Forelimb muscle (tissue), 1 donor: Measurements from ENCODE around the gene LGMN. TPM values are rescaled to one million over a fixed set of nuclear protein-coding genes. Genes with fewer than 3 reads are reported as not detected.
"Not testable (repeated sequence)": the region's sequence is repeated elsewhere in the genome, so short reads cannot be mapped to it uniquely, and the experiment has no call there.

Source experiments
- DNase-seq: peaks from one replicate; pipeline ENCODE4 v3.0.0-alpha.2; 2013; ENCODE audit warnings: low read depth
- polyA plus RNA-seq: library from polyadenylated mRNA; unstranded; fragments of 120-200 nt; gene quantifications from one replicate; pipeline ENCODE4 v1.2.1, GENCODE V29; 2013; ENCODE audit not compliant: insufficient read length

The LGMN gene
- polyA plus RNA-seq, 1 donor = 82.3 TPM

GRCh38 chr14:92763666-92764631 is 15.5 kb upstream of the LGMN start:
- DNase-seq = not testable (repeated sequence)

- no peak for DNase-seq
Measured at GRCh38 chr14:92760524-92760805, 12.0 kb upstream of the LGMN start.

DNA sequence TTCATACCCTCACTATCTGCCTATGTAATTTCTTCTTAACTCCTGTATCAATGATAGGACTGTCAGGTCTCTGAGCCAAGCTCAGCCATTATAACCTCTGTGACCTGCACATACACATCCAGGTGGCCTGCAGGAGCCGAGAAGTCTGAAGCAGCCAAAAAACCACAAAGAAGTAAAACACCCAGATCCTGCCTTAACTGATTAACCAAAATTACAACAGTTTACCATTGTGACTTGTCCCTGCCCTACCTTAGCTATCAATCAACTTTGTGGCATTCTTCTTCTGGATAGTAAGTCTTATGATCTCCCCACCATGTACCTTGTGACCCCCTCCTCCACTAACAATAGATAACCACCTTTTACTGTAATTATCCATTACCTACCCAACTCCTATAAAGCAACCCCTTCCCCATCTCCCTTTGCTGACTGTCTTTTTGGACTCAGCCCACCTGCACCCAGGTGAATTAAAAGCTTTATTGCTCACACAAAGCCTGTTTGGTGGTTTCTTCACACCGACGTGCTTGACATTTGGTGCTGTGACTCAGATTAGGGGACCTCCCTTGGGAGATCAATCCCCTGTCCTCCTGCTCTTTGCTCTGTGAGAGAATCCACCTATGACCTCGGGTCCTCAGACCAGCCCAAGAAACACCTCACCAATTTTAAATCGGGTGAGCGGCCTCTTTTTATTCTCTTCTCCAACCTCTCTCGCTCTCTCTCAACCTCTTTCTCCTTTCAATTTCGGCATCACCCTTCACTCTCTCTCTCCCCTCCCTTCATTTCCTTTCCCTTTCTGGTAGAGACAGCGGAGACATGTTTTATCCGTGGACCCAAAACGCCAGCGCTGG is 11.5 kb upstream of the LGMN start:
- no peak for DNase-seq

DNA sequence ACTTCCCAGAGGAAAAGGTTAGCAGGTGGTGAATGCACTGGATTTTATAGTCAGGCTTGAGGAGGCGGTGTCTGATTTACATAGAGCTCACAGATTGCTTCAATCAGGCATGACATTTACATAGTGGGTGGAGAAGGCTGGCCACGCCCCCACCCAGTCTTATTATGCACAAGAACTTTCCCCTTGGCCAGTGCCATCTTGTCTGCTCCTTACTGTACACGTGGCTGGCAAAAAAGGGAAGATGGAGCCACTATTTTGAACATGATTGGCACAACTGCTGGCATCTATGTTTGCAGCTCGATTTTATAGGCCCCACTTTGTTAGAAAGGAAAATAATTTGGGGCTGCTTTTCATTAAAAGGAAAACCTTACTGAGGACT is 10.9 kb upstream of the LGMN start:
- DNase-seq = no peak

GRCh38 chr14:92756446-92756845 is 8.0 kb upstream of the LGMN start:
- DNase-seq = no peak

DNA sequence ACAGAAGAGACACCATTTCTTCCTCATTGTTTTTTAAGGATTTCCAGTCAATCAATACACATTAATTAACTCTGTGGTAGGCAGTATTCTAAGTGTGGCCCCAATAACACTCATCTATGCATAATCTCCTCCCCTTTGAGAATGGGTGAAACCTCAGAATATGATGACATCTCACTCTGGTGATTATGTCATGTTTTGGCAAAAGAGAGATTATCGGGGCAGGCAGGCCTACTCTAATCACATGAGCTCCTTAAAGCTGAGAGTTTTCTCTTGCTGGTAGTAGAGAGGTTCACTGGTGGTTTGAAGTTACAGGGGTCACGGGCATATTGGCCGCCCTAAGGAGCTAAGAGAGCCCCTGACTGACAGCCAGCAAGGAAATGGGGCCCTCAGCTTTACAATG is 7.1 kb upstream of the LGMN start:
- DNase-seq = no peak

DNA sequence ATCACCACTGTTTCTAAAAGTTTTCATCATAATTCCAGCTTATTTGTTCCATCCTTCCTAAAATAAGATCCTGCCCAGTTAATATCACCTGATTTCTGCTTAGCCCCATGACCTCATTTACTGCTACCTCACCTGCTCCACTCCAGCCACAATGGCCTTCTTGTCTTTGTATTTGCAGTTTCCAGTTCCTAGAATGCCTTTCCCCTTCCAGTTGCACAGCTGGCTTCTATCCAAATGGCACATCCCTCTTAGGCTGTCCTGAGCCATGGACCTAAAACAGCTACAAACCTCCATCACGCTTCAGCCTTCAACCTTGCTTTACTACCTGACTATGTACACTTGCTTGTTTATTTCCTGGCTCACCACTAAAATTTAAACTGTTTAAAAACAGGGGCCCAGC is 6.5 kb upstream of the LGMN start:
- DNase-seq = no peak

DNA sequence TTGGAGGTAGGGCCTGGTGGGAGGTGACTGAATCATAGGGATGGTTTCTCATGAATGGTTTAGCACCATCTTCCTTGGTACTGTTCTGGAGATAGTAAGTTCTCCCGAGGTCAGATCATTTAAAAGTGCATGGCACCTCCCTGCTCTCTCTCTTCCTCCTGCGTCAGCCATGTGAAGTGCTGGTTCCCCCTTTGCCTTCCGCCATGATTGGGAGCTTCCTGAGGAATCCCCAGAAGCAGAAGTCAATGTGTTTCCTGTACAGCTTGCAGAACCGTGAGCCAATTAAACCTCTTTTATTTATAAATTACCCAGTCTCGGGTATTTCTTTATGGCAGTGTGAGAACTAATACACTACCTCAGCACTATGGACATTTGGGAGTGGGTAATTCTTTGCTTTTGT is 4.8 kb upstream of the LGMN start:
- no peak for DNase-seq

GRCh38 chr14:92751819-92752218 is 3.4 kb upstream of the LGMN start:
- no peak for DNase-seq

GRCh38 chr14:92750994-92751400 is 2.6 kb upstream of the LGMN start:
- DNase-seq = no peak

DNA sequence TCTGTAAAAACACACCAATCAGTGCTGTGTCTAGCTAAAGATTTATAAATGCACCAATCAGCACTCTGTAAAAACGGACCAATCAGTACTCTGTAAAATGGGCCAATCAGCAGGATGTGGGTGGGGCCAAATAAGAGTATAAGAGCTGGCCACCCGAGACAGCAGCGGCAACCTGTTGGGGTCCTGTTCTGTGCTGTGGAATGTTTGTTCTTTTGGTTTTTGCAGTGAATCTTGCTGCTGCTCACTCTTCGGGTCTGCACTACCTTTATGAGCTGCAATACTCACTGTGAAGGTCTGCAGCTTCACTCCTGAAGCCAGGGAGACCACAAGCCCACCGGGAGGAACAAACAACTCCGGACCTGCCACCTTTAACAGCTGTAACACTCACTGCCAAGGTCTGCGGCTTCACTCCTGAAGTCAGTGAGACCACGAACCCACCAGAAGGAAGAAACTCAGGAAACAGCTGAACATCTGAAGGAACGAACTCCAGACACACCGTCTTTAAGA is 1.8 kb upstream of the LGMN start:
- DNase-seq = not testable (repeated sequence)

DNA sequence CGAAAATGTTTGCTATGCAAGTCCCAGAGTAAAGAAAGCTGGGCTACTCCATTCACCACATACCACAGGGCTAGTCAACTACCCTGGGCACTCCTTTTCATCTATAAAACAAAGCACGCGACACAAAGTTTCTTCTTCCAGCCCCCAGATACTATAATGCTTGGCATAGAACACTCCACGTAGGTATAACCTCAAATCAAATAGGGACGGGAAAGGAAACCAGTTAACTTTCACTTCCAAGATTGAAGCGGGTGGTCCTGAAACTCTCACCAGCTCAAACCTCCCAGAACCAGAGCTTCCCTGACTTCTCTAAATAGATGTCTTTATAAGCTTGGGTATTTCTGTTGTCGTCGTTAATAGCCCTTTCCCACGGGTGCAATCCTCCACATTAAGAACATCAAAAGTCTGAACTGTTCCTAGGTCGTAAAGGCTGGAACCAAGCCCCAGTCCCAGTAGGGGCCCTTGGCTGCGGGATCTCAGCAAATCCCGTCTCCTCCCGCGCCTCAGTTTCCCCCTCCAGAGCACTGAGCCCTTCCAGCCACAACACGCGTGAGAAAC is 647 bp downstream of the LGMN start:
- no peak for DNase-seq

- no peak for DNase-seq
Measured at GRCh38 chr14:92744198-92744597, 4.2 kb downstream of the LGMN start.

GRCh38 chr14:92740440-92740839 is 8.0 kb downstream of the LGMN start:
- no peak for DNase-seq

DNA sequence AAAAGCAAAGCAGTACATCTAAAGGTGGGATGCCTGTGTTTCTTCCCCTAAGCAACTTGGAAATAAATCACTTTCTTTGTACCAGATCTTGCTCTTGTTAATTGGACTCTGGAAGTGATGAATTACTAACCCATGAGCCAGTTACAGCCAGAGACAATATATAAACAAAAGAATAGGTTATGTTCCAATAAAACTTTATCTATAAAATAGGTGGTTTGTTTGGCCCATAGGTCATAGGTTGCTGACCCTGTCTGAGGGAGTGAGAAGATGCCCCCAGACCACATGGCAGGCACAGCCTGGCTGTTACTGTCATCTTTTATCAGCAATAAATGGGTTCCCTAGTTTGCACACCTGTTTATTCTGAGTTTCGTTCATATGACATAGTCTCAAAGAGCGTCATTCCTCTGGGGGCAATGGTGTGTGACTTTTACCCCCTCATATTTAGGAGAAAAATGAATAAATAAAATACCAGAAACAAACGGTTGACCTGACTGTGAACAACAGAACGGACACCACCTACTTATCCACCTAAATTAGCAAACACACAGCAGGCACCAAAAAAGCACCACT is 10.7 kb downstream of the LGMN start:
- DNase-seq = no peak

GRCh38 chr14:92737206-92737605 is 11.2 kb downstream of the LGMN start:
- no peak for DNase-seq

- DNase-seq = no peak
Measured at GRCh38 chr14:92735344-92735743, 13.1 kb downstream of the LGMN start.

GRCh38 chr14:92734618-92735017 is 13.8 kb downstream of the LGMN start:
- no peak for DNase-seq

- DNase-seq = no peak
Measured at GRCh38 chr14:92733007-92733406, 15.4 kb downstream of the LGMN start.

GRCh38 chr14:92731622-92732115 is 16.8 kb downstream of the LGMN start:
- DNase-seq = no peak

GRCh38 chr14:92729634-92730358 is 18.6 kb downstream of the LGMN start:
- DNase-seq = no peak
